Type B pancreatic cell (in vitro differentiated cells): Measurements from ENCODE around the gene CPTP. TPM values are rescaled to one million over a fixed set of nuclear protein-coding genes. Genes with fewer than 3 reads are reported as not detected.

Experiments used
- DNase-seq: peaks from one replicate; pipeline ENCODE4 v3.0.0; 2021; ENCODE audit warnings: mixed read lengths; ENCODE audit not compliant: unreplicated experiment; ENCODE audit errors: extremely low spot score
- H3K27ac Mint-ChIP-seq: 2 replicates; pipeline ENCODE4 v1.8.0; 2021; ENCODE audit warnings: mild to moderate bottlenecking, mixed read lengths
- H3K27me3 Mint-ChIP-seq: 2 replicates; pipeline ENCODE4 v1.8.0; 2021; ENCODE audit warnings: mixed read lengths
- H3K36me3 Mint-ChIP-seq: 2 replicates; pipeline ENCODE4 v1.8.0; 2021; ENCODE audit warnings: mixed read lengths
- H3K4me1 Mint-ChIP-seq: one replicate; pipeline ENCODE4 v1.8.0; 2021; ENCODE audit warnings: mixed read lengths; ENCODE audit not compliant: unreplicated experiment
- H3K4me3 Mint-ChIP-seq: 2 replicates; pipeline ENCODE4 v1.8.0; 2021; ENCODE audit warnings: mild to moderate bottlenecking, mixed read lengths
- H3K9me3 Mint-ChIP-seq: 2 replicates; pipeline ENCODE4 v1.8.0; 2021; ENCODE audit warnings: mixed read lengths
- total RNA-seq: library from RNA; stranded (reverse); gene quantifications from 2 replicates; pipeline ENCODE4 v1.2.1, GENCODE V29; 2021; ENCODE audit warnings: low replicate concordance
- TF ChIP-seq, protein P1 (sequence below): fragments of 200-600 bp; sonication (generic); conservative IDR thresholded peaks from 2 replicates; pipeline ENCODE4 v1.5.0; 2021; ENCODE audit warnings: antibody characterized with exemption, mild to moderate bottlenecking

Gene CPTP
- total RNA-seq, 1 donor from 2014 or later = 24.2 TPM

DNA sequence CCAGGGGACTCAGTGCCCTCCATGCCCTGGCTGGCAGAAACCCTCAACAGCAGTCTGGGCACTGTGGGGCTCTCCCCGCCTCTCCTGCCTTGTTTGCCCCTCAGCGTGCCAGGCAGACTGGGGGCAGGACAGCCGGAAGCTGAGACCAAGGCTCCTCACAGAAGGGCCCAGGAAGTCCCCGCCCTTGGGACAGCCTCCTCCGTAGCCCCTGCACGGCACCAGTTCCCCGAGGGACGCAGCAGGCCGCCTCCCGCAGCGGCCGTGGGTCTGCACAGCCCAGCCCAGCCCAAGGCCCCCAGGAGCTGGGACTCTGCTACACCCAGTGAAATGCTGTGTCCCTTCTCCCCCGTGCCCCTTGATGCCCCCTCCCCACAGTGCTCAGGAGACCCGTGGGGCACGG, 3.7 kb downstream of the CPTP start:
- no peaks in the 10 kb centered on the region for H3K36me3 Mint-ChIP-seq
- no peaks in the 10 kb centered on the region for H3K9me3 Mint-ChIP-seq
- H3K4me1 Mint-ChIP-seq = peaks cover 5% of the 10 kb centered on the region
- H3K4me3 Mint-ChIP-seq = no peak overlapping the region
- no peak for DNase-seq
- no peak overlapping the region for H3K27ac Mint-ChIP-seq
- H3K27me3 Mint-ChIP-seq = no peaks in the 10 kb centered on the region
- TF ChIP-seq, protein P1, sequence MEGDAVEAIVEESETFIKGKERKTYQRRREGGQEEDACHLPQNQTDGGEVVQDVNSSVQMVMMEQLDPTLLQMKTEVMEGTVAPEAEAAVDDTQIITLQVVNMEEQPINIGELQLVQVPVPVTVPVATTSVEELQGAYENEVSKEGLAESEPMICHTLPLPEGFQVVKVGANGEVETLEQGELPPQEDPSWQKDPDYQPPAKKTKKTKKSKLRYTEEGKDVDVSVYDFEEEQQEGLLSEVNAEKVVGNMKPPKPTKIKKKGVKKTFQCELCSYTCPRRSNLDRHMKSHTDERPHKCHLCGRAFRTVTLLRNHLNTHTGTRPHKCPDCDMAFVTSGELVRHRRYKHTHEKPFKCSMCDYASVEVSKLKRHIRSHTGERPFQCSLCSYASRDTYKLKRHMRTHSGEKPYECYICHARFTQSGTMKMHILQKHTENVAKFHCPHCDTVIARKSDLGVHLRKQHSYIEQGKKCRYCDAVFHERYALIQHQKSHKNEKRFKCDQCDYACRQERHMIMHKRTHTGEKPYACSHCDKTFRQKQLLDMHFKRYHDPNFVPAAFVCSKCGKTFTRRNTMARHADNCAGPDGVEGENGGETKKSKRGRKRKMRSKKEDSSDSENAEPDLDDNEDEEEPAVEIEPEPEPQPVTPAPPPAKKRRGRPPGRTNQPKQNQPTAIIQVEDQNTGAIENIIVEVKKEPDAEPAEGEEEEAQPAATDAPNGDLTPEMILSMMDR = no peak

GRCh38 chr1:1329304-1330210, 5.0 kb downstream of the CPTP start:
- TF ChIP-seq, protein P1 = no peak
- H3K36me3 Mint-ChIP-seq = no peaks in the 10 kb centered on the region
- no peak overlapping the region for H3K27ac Mint-ChIP-seq
- DNase-seq = no peak
- H3K4me1 Mint-ChIP-seq = no peaks in the 10 kb centered on the region
- H3K4me3 Mint-ChIP-seq = peak overlapping the region; percentile 52
- no peaks in the 10 kb centered on the region for H3K9me3 Mint-ChIP-seq
- H3K27me3 Mint-ChIP-seq = no peaks in the 10 kb centered on the region

DNA sequence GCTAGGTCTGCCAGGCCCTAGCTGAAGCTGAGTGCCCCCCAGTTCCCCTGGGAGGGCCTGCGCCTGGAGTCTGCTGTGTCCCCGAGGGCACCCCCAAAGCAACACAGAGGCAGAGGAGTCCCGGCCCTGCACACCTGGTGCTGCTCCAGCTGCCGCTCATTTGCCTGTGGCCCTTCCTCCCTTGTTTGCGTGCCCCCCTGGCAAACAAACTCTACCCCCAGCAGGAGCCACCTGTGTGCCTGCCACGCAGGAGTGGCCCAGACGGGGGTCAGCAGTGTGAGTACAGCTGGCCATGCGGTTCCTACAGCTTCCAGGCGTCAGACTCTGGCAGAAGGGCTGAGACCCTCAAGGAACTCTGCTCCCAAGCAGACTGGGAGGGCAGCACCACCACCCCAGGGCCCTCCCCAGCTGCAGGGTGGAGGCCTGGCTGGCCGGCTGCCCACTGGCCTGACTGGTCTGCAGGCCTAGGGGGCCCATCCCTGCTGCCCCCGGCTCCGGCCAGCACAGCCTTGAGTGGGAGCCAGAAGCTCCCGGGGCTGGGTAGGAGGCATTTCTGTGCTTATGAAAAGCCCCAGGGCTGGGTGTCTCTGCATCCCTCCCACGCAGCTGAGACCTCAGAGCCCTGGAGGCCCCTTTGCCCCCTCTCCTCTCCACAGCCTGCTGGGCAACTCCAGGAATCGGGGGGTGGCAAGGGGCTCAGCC, 5.9 kb downstream of the CPTP start:
- no peaks in the 10 kb centered on the region for H3K4me1 Mint-ChIP-seq
- H3K4me3 Mint-ChIP-seq = no peak overlapping the region
- TF ChIP-seq, protein P1 = no peak
- no peaks in the 10 kb centered on the region for H3K9me3 Mint-ChIP-seq
- no peaks in the 10 kb centered on the region for H3K27me3 Mint-ChIP-seq
- DNase-seq = no peak
- H3K36me3 Mint-ChIP-seq = no peaks in the 10 kb centered on the region
- H3K27ac Mint-ChIP-seq = no peak overlapping the region

DNA sequence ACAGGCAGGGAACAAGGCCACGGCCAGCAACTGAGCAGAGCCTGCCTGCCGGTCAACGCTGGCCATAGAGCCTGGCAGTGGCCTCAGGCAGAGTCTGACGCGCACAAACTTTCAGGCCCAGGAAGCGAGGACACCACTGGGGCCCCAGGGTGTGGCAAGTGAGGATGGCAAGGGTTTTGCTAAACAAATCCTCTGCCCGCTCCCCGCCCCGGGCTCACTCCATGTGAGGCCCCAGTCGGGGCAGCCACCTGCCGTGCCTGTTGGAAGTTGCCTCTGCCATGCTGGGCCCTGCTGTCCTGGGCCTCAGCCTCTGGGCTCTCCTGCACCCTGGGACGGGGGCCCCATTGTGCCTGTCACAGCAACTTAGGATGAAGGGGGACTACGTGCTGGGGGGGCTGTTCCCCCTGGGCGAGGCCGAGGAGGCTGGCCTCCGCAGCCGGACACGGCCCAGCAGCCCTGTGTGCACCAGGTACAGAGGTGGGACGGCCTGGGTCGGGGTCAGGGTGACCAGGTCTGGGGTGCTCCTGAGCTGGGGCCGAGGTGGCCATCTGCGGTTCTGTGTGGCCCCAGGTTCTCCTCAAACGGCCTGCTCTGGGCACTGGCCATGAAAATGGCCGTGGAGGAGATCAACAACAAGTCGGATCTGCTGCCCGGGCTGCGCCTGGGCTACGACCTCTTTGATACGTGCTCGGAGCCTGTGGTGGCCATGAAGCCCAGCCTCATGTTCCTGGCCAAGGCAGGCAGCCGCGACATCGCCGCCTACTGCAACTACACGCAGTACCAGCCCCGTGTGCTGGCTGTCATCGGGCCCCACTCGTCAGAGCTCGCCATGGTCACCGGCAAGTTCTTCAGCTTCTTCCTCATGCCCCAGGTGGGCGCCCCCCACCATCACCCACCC, 6.7 kb downstream of the CPTP start, which contains the start of gene TAS1R3:
Gene TAS1R3 (plus strand): TSS at position 213 of the 898 bp plus-strand sequence. CDS start 66 bp downstream, at position 279.
- H3K4me1 Mint-ChIP-seq = no peaks in the 10 kb centered on the region
- H3K27ac Mint-ChIP-seq = no peak within 1 kb of the TSS
- no peak within 1 kb of the TSS for H3K4me3 Mint-ChIP-seq

More for the DNA sequence above, 6.7 kb downstream of the CPTP start, which contains the start of gene TAS1R3:
- no peak for DNase-seq
- no peaks in the 10 kb centered on the region for H3K36me3 Mint-ChIP-seq
- H3K27me3 Mint-ChIP-seq = no peaks in the 10 kb centered on the region
- TF ChIP-seq, protein P1 = no peak
- no peaks in the 10 kb centered on the region for H3K9me3 Mint-ChIP-seq
